Measurements from ENCODE around the gene TRMT1.

Gene TRMT1

DNA sequence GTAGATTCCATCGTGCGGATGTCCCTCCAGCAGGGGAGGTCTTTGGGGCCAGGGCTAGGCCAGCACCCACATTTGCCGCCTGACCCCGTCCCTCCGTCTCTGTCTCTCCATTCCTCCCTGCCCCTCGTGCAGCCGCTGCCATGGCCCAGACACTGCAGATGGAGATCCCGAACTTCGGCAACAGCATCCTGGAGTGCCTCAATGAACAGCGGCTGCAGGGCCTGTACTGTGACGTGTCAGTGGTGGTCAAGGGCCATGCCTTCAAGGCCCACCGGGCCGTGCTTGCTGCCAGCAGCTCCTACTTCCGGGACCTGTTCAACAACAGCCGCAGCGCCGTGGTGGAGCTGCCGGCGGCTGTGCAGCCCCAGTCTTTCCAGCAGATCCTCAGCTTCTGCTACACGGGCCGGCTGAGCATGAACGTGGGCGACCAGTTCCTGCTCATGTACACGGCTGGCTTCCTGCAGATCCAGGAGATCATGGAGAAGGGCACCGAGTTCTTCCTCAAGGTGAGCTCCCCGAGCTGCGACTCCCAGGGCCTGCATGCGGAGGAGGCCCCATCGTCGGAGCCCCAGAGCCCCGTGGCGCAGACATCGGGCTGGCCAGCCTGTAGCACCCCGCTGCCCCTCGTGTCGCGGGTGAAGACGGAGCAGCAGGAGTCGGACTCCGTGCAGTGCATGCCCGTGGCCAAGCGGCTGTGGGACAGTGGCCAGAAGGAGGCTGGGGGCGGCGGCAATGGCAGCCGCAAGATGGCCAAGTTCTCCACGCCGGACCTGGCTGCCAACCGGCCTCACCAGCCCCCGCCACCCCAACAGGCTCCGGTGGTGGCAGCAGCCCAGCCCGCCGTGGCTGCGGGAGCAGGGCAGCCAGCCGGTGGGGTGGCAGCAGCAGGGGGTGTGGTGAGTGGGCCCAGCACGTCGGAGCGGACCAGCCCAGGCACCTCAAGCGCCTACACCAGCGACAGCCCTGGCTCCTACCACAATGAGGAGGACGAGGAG is 18.8 kb upstream of the TRMT1 start:
- Histone ChIP-seq H3K4me2 (no peak overlapping the region), H3K27ac (no peak overlapping the region), H3K4me1 (ENCODE audit: low read depth, poor library complexity, severe bottlenecking) (no peaks in the 10 kb centered on the region), H2AFZ (ENCODE audit: low read depth) (no peak overlapping the region), H4K20me1 (ENCODE audit: insufficient read depth) (peaks cover 8% of the 10 kb centered on the region; the same call in 1 of the 2 replicates), H3K36me3 (ENCODE audit: insufficient read depth) (peaks cover 5% of the 10 kb centered on the region; the same call in 1 of the 2 replicates), H3K9ac (no peak overlapping the region), H3K27me3 (ENCODE audit: insufficient read depth, low read depth) (no peaks in the 10 kb centered on the region), H3K4me3 (IDR thresholded peaks at IDR 0.05; ENCODE audit: insufficient read depth, low read depth, low read length) (no peak overlapping the region), H3K79me2 (ENCODE audit: insufficient read depth, low read depth) (peaks cover 26% of the 10 kb centered on the region)
- TF ChIP-seq, protein P1, sequence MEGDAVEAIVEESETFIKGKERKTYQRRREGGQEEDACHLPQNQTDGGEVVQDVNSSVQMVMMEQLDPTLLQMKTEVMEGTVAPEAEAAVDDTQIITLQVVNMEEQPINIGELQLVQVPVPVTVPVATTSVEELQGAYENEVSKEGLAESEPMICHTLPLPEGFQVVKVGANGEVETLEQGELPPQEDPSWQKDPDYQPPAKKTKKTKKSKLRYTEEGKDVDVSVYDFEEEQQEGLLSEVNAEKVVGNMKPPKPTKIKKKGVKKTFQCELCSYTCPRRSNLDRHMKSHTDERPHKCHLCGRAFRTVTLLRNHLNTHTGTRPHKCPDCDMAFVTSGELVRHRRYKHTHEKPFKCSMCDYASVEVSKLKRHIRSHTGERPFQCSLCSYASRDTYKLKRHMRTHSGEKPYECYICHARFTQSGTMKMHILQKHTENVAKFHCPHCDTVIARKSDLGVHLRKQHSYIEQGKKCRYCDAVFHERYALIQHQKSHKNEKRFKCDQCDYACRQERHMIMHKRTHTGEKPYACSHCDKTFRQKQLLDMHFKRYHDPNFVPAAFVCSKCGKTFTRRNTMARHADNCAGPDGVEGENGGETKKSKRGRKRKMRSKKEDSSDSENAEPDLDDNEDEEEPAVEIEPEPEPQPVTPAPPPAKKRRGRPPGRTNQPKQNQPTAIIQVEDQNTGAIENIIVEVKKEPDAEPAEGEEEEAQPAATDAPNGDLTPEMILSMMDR (conservative IDR thresholded peaks at IDR 0.05; ENCODE audit: low read depth, low read length), result no peak

DNA sequence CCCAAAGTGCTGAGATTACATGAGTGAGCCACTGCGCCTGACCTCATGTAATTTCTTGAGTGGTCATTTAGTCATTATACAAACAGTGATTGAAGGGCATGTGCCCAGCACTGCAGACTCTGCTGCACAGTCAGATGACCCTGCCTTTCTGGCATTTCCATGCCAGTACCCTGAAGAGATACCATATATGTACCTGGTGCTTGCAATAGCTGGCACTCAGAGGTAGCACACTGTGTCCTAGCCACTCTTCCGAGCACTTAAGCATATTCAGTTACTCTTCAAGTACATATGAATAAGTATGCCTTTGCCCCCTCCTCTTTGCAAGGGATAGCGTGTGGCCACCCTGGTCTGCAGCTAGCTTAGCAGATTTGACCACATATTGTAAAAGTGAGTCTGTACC is 18.1 kb upstream of the TRMT1 start:
- H3K4me1 ChIP-seq (ENCODE audit: low read depth, poor library complexity, severe bottlenecking), result no peaks in the 10 kb centered on the region
- peaks cover 5% of the 10 kb centered on the region; the same call in 1 of the 2 replicates for H3K36me3 ChIP-seq (ENCODE audit: insufficient read depth)
- H3K79me2 ChIP-seq (ENCODE audit: insufficient read depth, low read depth), result peaks cover 32% of the 10 kb centered on the region

DNA sequence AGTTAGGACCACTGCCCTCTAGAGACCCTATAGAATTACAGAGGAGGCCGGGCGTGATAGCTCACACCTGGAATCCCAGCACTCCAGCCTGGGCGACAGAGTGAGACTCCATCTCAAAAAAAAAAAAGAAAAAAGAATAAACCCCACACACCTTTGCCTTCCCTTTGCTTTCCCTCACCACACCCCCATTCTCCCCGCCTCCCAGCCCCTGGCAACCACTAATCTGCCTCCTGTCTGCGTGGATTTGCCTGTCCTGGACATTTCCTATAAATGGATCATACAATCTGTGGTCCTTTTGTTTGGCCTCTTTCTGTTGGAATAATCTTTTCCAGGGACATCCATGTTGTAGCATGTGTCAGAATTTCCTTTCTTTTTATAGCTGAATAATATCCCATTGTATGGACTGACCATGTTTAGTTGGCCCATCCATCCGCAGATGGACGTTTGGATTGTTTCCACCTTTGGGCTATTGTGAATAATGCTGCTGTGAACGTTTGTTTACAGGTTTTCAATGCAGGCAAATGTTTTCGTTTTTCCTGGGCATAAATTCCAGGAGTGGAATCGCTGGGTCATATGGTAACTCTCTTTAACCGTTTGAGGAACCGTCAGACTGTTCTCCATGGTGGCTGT is 16.8 kb upstream of the TRMT1 start:
- Histone ChIP-seq H2AFZ (ENCODE audit: low read depth) (no peak overlapping the region), H3K4me2 (no peak overlapping the region), H4K20me1 (ENCODE audit: insufficient read depth) (peaks cover 12% of the 10 kb centered on the region; the same call in 1 of the 2 replicates), H3K79me2 (ENCODE audit: insufficient read depth, low read depth) (peaks cover 44% of the 10 kb centered on the region), H3K4me3 (IDR thresholded peaks at IDR 0.05; ENCODE audit: insufficient read depth, low read depth, low read length) (no peak overlapping the region), H3K27me3 (ENCODE audit: insufficient read depth, low read depth) (no peaks in the 10 kb centered on the region), H3K27ac (no peak overlapping the region), H3K36me3 (ENCODE audit: insufficient read depth) (peaks cover 5% of the 10 kb centered on the region; the same call in 1 of the 2 replicates), H3K9ac (no peak overlapping the region), H3K4me1 (ENCODE audit: low read depth, poor library complexity, severe bottlenecking) (no peaks in the 10 kb centered on the region)
- TF ChIP-seq, protein P1 (conservative IDR thresholded peaks at IDR 0.05; ENCODE audit: low read depth, low read length), result no peak

More for the DNA sequence above, 18.1 kb upstream of the TRMT1 start:
- H3K4me3 ChIP-seq (IDR thresholded peaks at IDR 0.05; ENCODE audit: insufficient read depth, low read depth, low read length), result no peak overlapping the region
- no peak overlapping the region for H2AFZ ChIP-seq (ENCODE audit: low read depth)
- H3K4me2 ChIP-seq, result no peak overlapping the region
- peaks cover 12% of the 10 kb centered on the region; the same call in 1 of the 2 replicates for H4K20me1 ChIP-seq (ENCODE audit: insufficient read depth)
- TF ChIP-seq, protein P1 (conservative IDR thresholded peaks at IDR 0.05; ENCODE audit: low read depth, low read length), result no peak
- H3K9ac ChIP-seq, result no peak overlapping the region
- no peak overlapping the region for H3K27ac ChIP-seq
- H3K27me3 ChIP-seq (ENCODE audit: insufficient read depth, low read depth), result no peaks in the 10 kb centered on the region

DNA sequence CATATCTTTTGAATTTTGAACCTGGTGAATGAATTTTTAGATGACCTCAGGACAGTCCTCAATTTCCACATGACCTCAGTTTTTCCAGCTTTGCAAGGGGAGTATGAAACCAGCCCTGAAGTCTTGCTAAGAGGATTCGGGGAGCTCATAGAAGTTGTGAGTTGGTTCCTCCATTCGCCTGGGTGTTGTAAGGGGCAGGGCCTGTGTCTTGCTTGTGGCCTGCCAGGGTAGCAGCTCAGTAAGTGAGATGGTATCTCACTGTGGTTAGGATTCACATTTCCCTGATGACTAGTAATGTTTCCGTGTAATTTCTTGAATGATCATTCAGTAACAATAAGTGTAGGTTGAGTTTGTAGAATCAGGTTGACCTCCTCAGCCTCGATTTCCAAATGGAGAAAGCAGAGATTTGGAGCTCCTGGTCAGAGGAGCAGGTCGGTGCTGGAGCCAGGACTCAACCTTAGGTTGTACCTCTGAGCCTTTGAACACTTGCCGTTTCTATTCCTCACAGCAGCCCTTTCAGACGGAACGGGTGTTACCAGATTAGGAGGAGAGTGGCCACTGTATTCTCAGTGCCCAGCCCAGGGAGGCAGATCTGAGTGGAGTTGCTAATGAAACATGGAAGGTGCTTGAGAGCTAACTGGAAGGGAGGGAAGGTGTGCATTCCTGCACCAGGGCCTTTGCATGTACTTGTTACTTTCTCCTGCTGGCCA is 16.1 kb upstream of the TRMT1 start:
- TF ChIP-seq, protein P1 (conservative IDR thresholded peaks at IDR 0.05; ENCODE audit: low read depth, low read length), result no peak
- no peak overlapping the region for H3K9ac ChIP-seq
- H3K79me2 ChIP-seq (ENCODE audit: insufficient read depth, low read depth), result peaks cover 49% of the 10 kb centered on the region
- H4K20me1 ChIP-seq (ENCODE audit: insufficient read depth), result peaks cover 12% of the 10 kb centered on the region; the same call in 1 of the 2 replicates
- no peak overlapping the region for H3K4me3 ChIP-seq (IDR thresholded peaks at IDR 0.05; ENCODE audit: insufficient read depth, low read depth, low read length)
- H3K4me2 ChIP-seq, result no peak overlapping the region
- no peaks in the 10 kb centered on the region for H3K27me3 ChIP-seq (ENCODE audit: insufficient read depth, low read depth)
- H3K27ac ChIP-seq, result no peak overlapping the region
- H3K36me3 ChIP-seq (ENCODE audit: insufficient read depth), result peaks cover 5% of the 10 kb centered on the region; the same call in 1 of the 2 replicates
- H3K4me1 ChIP-seq (ENCODE audit: low read depth, poor library complexity, severe bottlenecking), result no peaks in the 10 kb centered on the region
- no peak overlapping the region for H2AFZ ChIP-seq (ENCODE audit: low read depth)

Data from KMS-11 (cell line).